ENCODE measurements around the gene AMPD2.

The AMPD2 gene

DNA sequence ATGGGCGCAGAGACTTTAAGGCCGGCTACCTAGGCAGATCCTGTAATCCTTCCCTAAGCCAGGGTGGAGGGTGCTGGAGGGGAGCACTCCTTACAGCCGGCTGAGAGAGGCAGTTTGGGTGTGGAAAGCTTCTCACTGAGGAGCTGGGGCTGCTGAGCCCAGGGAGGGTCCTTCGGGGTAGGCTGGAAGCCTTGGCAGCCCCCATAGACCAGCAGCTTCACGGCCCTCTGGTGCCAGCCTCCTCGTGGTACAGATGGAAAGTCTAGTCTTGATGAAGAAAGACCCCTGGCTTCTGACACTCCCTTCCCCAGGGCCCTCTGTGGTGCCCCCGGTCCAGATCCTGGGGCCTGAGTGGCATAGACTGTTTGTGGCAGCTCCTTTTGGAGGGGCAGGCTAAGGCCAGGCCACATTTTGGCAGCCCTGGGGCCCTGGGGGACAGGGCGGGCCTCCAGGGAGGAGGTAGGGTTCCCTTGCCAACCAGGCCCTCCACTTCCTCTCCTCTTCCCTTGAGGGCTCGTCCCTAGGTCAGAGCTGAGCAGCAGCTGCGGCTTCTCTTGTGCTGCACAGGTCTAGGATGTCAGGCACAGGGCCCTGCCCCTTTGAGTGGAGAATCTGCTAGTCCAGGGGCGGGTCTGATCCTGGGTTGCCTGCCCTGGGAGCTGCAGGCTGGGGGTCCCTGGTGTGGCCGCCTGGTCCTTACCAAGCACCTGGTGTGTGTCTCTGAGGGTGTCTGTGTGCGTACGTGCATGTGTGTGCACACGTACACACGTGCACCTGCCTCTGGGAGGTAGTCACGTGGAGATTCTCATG lies 4.8 kb downstream of the AMPD2 start:
- Histone ChIP-seq H4K20me1 (ENCODE audit: control insufficient read depth, insufficient read depth, low read depth, low read length) (no peaks in the 10 kb centered on the region), H3F3A (ENCODE audit: control insufficient read depth, insufficient read depth) (no peaks in the 10 kb centered on the region), H3K9me2 (replicated peaks; ENCODE audit: control insufficient read depth, low read length) (no peaks in the 10 kb centered on the region), H3K4me3 (ENCODE audit: low read length) (peak overlapping the region; percentile 81), H3K4me1 (ENCODE audit: control insufficient read depth, low read length) (peaks cover 44% of the 10 kb centered on the region), H3K27ac (ENCODE audit: low read depth, low read length) (peak overlapping the region; percentile 54), H3K79me2 (ENCODE audit: control insufficient read depth, low read length) (peaks cover 60% of the 10 kb centered on the region), H3K36me3 (ENCODE audit: control insufficient read depth, low read length) (peaks cover 28% of the 10 kb centered on the region), H3K9me3 (ENCODE audit: control insufficient read depth, insufficient read depth, low read length) (no peaks in the 10 kb centered on the region), H3K4me2 (ENCODE audit: low read length) (peak overlapping the region; percentile 77), H3K27me3 (ENCODE audit: control insufficient read depth, low read length) (no peaks in the 10 kb centered on the region)
- no peak for TF ChIP-seq EZH2phosphoT487 (IDR thresholded peaks at IDR 0.05; ENCODE audit: borderline replicate concordance, low read length)
- TF ChIP-seq, protein P1, sequence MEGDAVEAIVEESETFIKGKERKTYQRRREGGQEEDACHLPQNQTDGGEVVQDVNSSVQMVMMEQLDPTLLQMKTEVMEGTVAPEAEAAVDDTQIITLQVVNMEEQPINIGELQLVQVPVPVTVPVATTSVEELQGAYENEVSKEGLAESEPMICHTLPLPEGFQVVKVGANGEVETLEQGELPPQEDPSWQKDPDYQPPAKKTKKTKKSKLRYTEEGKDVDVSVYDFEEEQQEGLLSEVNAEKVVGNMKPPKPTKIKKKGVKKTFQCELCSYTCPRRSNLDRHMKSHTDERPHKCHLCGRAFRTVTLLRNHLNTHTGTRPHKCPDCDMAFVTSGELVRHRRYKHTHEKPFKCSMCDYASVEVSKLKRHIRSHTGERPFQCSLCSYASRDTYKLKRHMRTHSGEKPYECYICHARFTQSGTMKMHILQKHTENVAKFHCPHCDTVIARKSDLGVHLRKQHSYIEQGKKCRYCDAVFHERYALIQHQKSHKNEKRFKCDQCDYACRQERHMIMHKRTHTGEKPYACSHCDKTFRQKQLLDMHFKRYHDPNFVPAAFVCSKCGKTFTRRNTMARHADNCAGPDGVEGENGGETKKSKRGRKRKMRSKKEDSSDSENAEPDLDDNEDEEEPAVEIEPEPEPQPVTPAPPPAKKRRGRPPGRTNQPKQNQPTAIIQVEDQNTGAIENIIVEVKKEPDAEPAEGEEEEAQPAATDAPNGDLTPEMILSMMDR (IDR thresholded peaks at IDR 0.05; ENCODE audit: low read depth, low read length, poor library complexity, severe bottlenecking) = no peak

DNA sequence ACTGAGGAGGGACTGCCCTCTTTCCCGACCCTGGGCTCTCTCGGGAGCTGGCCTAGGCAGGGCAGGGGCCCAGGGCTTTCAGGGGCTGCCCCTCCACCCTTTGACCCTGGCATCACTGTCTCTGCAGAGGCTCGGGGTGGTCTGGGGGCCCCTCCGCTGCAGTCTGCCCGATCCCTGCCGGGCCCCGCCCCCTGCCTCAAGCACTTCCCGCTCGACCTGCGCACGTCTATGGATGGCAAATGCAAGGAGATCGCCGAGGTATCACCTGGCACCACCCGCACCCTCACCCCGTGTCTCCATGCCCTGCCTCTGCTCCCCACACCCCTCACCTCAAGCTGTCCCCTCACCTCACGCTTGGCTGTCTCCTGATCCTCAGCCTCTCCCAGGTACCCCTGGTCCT lies 5.5 kb downstream of the AMPD2 start:
- TF ChIP-seq, protein P1 (IDR thresholded peaks at IDR 0.05; ENCODE audit: low read depth, low read length, poor library complexity, severe bottlenecking) = no peak
- TF ChIP-seq EZH2phosphoT487 (IDR thresholded peaks at IDR 0.05; ENCODE audit: borderline replicate concordance, low read length) = no peak
- Histone ChIP-seq H3K4me1 (ENCODE audit: control insufficient read depth, low read length) (peaks cover 42% of the 10 kb centered on the region), H4K20me1 (ENCODE audit: control insufficient read depth, insufficient read depth, low read depth, low read length) (no peaks in the 10 kb centered on the region), H3K27ac (ENCODE audit: low read depth, low read length) (no peak overlapping the region), H3K4me3 (ENCODE audit: low read length) (no peak overlapping the region), H3K79me2 (ENCODE audit: control insufficient read depth, low read length) (peaks cover 53% of the 10 kb centered on the region), H3K27me3 (ENCODE audit: control insufficient read depth, low read length) (no peaks in the 10 kb centered on the region), H3F3A (ENCODE audit: control insufficient read depth, insufficient read depth) (no peaks in the 10 kb centered on the region), H3K4me2 (ENCODE audit: low read length) (peak overlapping the region; percentile 77), H3K36me3 (ENCODE audit: control insufficient read depth, low read length) (peaks cover 35% of the 10 kb centered on the region), H3K9me3 (ENCODE audit: control insufficient read depth, insufficient read depth, low read length) (no peaks in the 10 kb centered on the region), H3K9me2 (replicated peaks; ENCODE audit: control insufficient read depth, low read length) (no peaks in the 10 kb centered on the region)

DNA sequence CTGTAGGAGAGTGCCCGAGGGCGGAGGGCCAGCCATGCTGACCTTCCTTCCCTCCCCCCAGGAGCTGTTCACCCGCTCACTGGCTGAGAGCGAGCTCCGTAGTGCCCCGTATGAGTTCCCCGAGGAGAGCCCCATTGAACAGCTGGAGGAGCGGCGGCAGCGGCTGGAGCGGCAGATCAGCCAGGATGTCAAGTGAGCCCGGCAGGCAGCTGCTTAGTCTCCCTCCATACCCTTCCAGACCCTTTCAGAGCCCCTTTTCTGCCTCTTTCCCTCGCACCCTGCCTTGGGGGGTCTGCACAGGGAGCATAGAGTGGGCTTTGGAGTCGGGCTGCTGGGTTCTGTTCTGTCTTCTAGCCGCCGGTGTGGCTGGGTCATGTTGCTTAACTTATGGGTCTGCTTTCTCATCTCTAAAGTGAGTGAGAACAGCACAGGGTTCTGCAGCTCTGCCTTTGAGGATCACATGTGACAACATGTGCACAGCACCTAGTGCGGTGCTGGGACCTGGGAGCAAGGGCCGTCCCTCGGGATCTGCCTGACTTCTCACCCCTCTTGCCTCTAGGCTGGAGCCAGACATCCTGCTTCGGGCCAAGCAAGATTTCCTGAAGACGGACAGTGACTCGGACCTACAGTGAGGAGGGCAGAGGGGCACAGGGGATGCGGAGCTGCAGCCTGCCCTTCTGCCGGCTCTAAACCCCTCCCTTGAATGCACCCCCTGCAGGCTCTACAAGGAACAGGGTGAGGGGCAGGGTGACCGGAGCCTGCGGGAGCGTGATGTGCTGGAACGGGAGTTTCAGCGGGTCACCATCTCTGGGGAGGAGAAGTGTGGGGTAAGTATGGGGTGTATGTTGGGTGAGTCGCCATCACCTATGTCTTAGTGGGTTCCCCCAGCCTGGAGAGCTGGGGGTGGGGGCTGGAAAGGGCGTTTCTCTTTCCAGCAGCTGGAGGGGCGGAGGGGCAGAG lies 6.2 kb downstream of the AMPD2 start:
- H4K20me1 ChIP-seq (ENCODE audit: control insufficient read depth, insufficient read depth, low read depth, low read length) = no peaks in the 10 kb centered on the region
- peaks cover 42% of the 10 kb centered on the region for H3K4me1 ChIP-seq (ENCODE audit: control insufficient read depth, low read length)
- no peaks in the 10 kb centered on the region for H3K27me3 ChIP-seq (ENCODE audit: control insufficient read depth, low read length)
- H3K4me2 ChIP-seq (ENCODE audit: low read length) = no peak overlapping the region
- H3K36me3 ChIP-seq (ENCODE audit: control insufficient read depth, low read length) = peaks cover 39% of the 10 kb centered on the region
- no peaks in the 10 kb centered on the region for H3F3A ChIP-seq (ENCODE audit: control insufficient read depth, insufficient read depth)
- H3K27ac ChIP-seq (ENCODE audit: low read depth, low read length) = no peak overlapping the region
- H3K79me2 ChIP-seq (ENCODE audit: control insufficient read depth, low read length) = peaks cover 46% of the 10 kb centered on the region
- H3K4me3 ChIP-seq (ENCODE audit: low read length) = no peak overlapping the region
- TF ChIP-seq, protein P1 (IDR thresholded peaks at IDR 0.05; ENCODE audit: low read depth, low read length, poor library complexity, severe bottlenecking) = no peak
- TF ChIP-seq EZH2phosphoT487 (IDR thresholded peaks at IDR 0.05; ENCODE audit: borderline replicate concordance, low read length) = no peak
- no peaks in the 10 kb centered on the region for H3K9me3 ChIP-seq (ENCODE audit: control insufficient read depth, insufficient read depth, low read length)
- no peaks in the 10 kb centered on the region for H3K9me2 ChIP-seq (replicated peaks; ENCODE audit: control insufficient read depth, low read length)

Data from DOHH2 (cell line).